Breast epithelium (tissue), 3 donors: ENCODE results near the gene CLDN9.

Source experiments
- POLR2A ChIP-seq: fragments of 450-650 bp; IDR thresholded peaks from one replicate; pipeline ENCODE4 v1.6.1; 2016; ENCODE audit warnings: antibody characterized with exemption, mild to moderate bottlenecking, moderate library complexity
- POLR2AphosphoS5 ChIP-seq, 3 donors: sonication (generic); formaldehyde crosslinking; IDR thresholded peaks; one replicate each; pipeline ENCODE4 v1.6.1; 2017; ENCODE audit warnings: antibody characterized with exemption in 3 of 3
- TF ChIP-seq, protein P1 (sequence below), 3 donors: fragments of 450-650 bp; IDR thresholded peaks; one replicate each; pipeline ENCODE4 v1.5.1; 2016 to 2017; ENCODE audit warnings: antibody characterized with exemption in 3 of 3, mild to moderate bottlenecking in 3 of 3, moderate library complexity in 3 of 3

DNA sequence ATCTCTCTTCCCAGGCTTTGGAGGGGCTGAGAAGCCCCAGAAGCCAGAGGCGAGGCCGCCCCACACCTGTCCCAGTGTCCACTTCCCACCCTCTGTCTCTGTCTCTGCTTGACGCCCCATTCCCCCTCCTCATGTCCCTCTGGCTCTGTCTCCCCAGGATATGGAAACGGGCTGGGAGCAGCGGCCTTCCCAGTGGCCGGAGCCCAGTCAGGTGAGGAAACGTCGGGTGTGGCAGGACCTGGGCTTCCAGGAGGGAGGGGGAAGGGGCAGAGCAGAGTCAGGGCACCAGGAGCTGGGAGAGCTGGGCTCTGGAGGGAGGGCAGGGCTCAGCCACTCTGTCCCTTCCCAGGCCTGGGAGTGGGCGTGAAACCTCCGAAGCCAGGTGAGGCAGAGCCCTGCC lies 21.8 kb upstream of the CLDN9 start:
- TF ChIP-seq, protein P1, sequence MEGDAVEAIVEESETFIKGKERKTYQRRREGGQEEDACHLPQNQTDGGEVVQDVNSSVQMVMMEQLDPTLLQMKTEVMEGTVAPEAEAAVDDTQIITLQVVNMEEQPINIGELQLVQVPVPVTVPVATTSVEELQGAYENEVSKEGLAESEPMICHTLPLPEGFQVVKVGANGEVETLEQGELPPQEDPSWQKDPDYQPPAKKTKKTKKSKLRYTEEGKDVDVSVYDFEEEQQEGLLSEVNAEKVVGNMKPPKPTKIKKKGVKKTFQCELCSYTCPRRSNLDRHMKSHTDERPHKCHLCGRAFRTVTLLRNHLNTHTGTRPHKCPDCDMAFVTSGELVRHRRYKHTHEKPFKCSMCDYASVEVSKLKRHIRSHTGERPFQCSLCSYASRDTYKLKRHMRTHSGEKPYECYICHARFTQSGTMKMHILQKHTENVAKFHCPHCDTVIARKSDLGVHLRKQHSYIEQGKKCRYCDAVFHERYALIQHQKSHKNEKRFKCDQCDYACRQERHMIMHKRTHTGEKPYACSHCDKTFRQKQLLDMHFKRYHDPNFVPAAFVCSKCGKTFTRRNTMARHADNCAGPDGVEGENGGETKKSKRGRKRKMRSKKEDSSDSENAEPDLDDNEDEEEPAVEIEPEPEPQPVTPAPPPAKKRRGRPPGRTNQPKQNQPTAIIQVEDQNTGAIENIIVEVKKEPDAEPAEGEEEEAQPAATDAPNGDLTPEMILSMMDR (IDR thresholded peaks at IDR 0.05), result no peak
- TF ChIP-seq POLR2A (no peak), POLR2AphosphoS5 (IDR thresholded peaks at IDR 0.05) (no peak)
